OCI-LY7 (cell line): ENCODE measurements around the gene BEST3.

Source experiments
- EZH2phosphoT487 ChIP-seq: fragments of 200-600 bp; sonication (generic); IDR thresholded peaks from 2 replicates; pipeline ENCODE4 v1.6.1; 2018; ENCODE audit warnings: low read depth, borderline replicate concordance, mild to moderate bottlenecking, mixed run types, antibody characterized with exemption, low read length, moderate library complexity, mixed read lengths
- TF ChIP-seq, protein P1 (sequence below): fragments of 200-600 bp; sonication (generic); conservative IDR thresholded peaks from 2 replicates; pipeline ENCODE4 v1.5.1; 2014; ENCODE audit warnings: mild to moderate bottlenecking, antibody characterized with exemption, low read length, moderate library complexity, mixed read lengths

DNA sequence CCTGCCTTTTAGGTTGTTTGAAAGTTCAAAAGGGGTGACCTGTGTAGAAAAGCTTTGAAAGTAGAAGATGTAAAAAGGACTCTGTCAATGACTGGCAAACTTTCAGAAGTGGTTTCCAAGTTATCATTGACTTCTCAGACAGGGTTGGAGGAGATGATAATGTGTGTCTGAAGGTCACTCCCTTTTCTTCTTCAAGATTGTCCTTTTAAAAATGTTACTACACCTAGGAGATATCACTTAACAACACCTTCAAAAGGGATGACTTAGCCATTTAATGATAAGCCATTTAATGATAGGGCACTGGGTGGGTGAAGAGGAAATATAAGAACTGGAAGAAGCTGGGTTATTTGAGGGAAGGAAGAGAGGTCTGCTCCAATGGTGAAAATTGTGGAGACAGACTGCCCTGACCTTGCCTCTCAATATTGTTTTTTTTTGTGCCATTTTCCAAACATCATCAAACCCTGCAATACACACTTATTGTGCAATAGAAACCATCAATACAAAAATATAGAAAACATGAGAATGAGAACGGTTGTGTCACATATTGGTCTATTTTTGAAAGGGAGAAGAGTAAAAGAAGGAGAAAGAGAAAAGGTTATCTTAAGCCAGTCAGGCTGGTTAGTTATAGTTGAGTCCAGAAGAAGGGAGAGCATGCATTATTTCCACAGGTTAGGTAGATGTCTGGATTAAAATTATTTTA, 38.8 kb downstream of the BEST3 start:
- TF ChIP-seq, protein P1, sequence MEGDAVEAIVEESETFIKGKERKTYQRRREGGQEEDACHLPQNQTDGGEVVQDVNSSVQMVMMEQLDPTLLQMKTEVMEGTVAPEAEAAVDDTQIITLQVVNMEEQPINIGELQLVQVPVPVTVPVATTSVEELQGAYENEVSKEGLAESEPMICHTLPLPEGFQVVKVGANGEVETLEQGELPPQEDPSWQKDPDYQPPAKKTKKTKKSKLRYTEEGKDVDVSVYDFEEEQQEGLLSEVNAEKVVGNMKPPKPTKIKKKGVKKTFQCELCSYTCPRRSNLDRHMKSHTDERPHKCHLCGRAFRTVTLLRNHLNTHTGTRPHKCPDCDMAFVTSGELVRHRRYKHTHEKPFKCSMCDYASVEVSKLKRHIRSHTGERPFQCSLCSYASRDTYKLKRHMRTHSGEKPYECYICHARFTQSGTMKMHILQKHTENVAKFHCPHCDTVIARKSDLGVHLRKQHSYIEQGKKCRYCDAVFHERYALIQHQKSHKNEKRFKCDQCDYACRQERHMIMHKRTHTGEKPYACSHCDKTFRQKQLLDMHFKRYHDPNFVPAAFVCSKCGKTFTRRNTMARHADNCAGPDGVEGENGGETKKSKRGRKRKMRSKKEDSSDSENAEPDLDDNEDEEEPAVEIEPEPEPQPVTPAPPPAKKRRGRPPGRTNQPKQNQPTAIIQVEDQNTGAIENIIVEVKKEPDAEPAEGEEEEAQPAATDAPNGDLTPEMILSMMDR, result no peak
- no peak for TF ChIP-seq EZH2phosphoT487
